Right atrium auricular region (tissue), 2 donors: ENCODE measurements around the gene PLSCR1. TPM values are rescaled to one million over a fixed set of nuclear protein-coding genes. Genes with fewer than 3 reads are reported as not detected.

Source experiments
- DNase-seq: peaks from one replicate; pipeline ENCODE4 v3.0.0-alpha.2; 2019; ENCODE audit warnings: low spot score
- H3K27ac ChIP-seq, 2 donors: fragments of 200-600 bp; sonication (generic); 1 replicate in 1 of 2; 2 replicates in 1 of 2; pipeline ENCODE4 v1.5.1; 2016 to 2019
- H3K27me3 ChIP-seq, 2 donors: fragments of 200-600 bp; sonication (generic); one replicate each; pipeline versions ENCODE4 v1.5.1 to v1.6.0; 2017 to 2019
- H3K36me3 ChIP-seq: fragments of 200-600 bp; sonication (generic); one replicate; pipeline ENCODE4 v1.5.1; 2016
- H3K4me1 ChIP-seq, 2 donors: fragments of 200-600 bp; sonication (generic); one replicate each; pipeline versions ENCODE4 v1.5.1 to v1.6.0; 2017 to 2019
- H3K4me3 ChIP-seq, 2 donors: fragments of 200-600 bp; sonication (generic); 1 replicate in 1 of 2; 2 replicates in 1 of 2; pipeline ENCODE4 v1.5.1; 2017 to 2019; ENCODE audit warnings: mild to moderate bottlenecking in 1 of 2, moderate library complexity in 1 of 2
- H3K9me3 ChIP-seq, 2 donors: fragments of 200-600 bp; sonication (generic); one replicate each; pipeline ENCODE4 v1.5.1; 2019
- total RNA-seq, 2 donors: library from RNA; depleted of rRNA; stranded (reverse); fragments of >200 nt; gene quantifications; one replicate each; pipeline ENCODE4 v1.1.0, GENCODE V29; 2016
- TF ChIP-seq, protein P1 (sequence below), 2 donors: fragments of 200-600 bp; sonication (generic); IDR thresholded peaks; one replicate each; pipeline ENCODE4 v1.5.1; 2019; ENCODE audit warnings: antibody characterized with exemption in 2 of 2

The PLSCR1 gene
- total RNA-seq, 2 donors from 2014 or later = 42.7 to 43.1 TPM

DNA sequence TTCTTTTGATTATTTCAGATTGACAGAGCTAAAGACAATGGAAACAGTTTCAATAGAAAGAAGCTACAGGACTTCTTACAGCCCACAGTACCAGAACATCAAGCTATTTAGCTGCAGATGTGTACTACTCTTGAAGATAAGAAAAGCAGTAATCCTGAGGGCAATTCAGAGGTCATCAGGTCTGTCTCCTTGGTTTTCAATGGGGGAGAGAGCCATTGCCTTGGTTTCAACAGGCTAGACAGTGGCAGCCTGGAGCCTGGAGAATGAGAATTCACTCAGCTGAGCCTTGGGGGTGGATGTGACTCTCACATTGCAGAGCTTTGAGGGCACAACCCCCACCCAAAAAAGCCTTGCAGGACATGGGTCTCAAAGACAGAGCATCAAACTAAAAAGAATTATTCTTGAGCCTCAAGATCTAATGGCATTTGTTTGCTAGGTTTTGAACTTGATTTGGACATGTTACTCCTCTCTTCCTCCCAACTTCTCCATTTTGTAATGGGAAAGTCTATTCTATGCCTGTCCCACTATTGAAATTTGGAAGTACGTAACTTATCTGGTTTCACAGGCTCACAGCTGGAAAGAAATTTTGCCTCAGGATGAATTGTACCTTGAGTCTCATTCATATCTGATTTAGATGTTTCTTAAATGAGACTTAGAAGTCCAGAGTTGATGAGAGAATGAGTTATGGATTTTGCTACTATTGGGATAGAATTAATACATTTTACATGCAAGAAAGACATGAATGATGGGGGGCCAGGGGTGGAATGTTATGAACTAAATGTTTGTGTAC lies 36.9 kb downstream of the PLSCR1 start:
- H3K27ac ChIP-seq = peak overlapping the region; percentile 29 to 59
- H3K9me3 ChIP-seq = no peaks in the 10 kb centered on the region
- no peaks in the 10 kb centered on the region for H3K27me3 ChIP-seq
- DNase-seq = no peak
- TF ChIP-seq, protein P1, sequence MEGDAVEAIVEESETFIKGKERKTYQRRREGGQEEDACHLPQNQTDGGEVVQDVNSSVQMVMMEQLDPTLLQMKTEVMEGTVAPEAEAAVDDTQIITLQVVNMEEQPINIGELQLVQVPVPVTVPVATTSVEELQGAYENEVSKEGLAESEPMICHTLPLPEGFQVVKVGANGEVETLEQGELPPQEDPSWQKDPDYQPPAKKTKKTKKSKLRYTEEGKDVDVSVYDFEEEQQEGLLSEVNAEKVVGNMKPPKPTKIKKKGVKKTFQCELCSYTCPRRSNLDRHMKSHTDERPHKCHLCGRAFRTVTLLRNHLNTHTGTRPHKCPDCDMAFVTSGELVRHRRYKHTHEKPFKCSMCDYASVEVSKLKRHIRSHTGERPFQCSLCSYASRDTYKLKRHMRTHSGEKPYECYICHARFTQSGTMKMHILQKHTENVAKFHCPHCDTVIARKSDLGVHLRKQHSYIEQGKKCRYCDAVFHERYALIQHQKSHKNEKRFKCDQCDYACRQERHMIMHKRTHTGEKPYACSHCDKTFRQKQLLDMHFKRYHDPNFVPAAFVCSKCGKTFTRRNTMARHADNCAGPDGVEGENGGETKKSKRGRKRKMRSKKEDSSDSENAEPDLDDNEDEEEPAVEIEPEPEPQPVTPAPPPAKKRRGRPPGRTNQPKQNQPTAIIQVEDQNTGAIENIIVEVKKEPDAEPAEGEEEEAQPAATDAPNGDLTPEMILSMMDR (IDR thresholded peaks at IDR 0.05) = no peak
- peaks cover 0 to 8% of the 10 kb centered on the region in 2 donors for H3K4me1 ChIP-seq
- no peaks in the 10 kb centered on the region for H3K36me3 ChIP-seq
- no peak overlapping the region for H3K4me3 ChIP-seq

DNA sequence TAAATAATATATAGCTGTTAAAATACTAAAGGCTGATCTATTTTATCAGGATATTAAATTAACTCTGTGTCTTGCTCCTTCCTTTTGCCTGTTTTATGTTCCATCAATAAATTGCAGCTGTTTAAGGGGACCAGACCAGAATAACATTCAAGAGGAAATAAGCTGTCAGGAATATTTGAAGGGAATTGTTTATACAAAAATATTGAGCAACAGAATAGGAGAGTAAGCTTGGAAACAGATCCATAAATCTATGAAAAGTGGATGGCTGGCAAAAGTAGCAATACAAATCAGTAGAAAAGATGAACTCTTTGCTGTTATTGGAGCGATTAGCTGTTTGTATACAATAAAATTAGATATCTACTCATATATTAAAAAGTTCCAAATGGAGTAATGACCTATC lies 38.9 kb downstream of the PLSCR1 start:
- no peaks in the 10 kb centered on the region for H3K36me3 ChIP-seq
- H3K4me1 ChIP-seq = peaks cover 0 to 8% of the 10 kb centered on the region in 2 donors
- H3K4me3 ChIP-seq = no peak overlapping the region
- TF ChIP-seq, protein P1 (IDR thresholded peaks at IDR 0.05) = no peak
- no peak overlapping the region for H3K27ac ChIP-seq
- H3K27me3 ChIP-seq = no peaks in the 10 kb centered on the region
- no peak for DNase-seq
- H3K9me3 ChIP-seq = no peaks in the 10 kb centered on the region

DNA sequence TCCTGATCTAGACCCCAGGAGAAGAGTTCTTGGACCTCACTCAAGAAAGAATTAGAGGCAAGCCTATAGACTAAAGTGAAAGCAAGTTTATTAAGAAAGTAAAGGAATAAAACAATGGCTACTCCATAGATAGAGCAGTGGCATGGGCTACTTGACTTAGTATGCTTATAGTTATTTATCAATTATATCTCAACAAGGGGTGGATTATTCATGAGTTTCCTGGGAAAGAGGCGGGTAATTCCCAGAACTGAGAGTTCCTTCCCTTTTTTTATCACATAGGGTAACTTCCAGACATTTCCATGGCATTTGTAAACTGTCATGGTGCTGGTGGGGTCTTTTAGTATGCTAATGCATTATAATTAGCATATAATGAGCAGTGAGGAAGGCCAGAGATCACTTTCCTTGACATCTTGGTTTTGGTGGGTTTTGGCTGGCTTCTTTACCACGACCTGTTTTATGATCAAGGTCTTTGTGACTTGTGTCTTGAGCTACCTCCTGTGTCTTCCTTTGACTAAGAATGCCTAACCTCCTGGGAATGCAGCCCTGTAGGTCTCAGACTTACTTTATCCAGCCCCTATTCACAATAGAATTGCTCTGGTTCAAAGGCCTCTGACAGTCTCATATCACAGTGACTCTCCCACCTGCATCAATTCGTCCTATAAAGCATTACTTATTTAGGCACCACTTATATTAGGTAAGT lies 39.8 kb downstream of the PLSCR1 start:
- Histone ChIP-seq H3K27ac (no peak overlapping the region), H3K4me1 (peaks cover 0 to 8% of the 10 kb centered on the region in 2 donors), H3K36me3 (no peaks in the 10 kb centered on the region), H3K4me3 (no peak overlapping the region), H3K27me3 (no peaks in the 10 kb centered on the region), H3K9me3 (no peaks in the 10 kb centered on the region)
- TF ChIP-seq, protein P1 (IDR thresholded peaks at IDR 0.05) = no peak
- no peak for DNase-seq

- TF ChIP-seq, protein P1 (IDR thresholded peaks at IDR 0.05) = no peak
- Histone ChIP-seq H3K4me3 (no peak overlapping the region), H3K9me3 (no peaks in the 10 kb centered on the region), H3K27me3 (no peaks in the 10 kb centered on the region), H3K36me3 (no peaks in the 10 kb centered on the region), H3K27ac (no peak overlapping the region), H3K4me1 (peaks cover 0 to 8% of the 10 kb centered on the region in 2 donors)
- DNase-seq = no peak
These were observed 40.8 kb downstream of the PLSCR1 start for GRCh38 chr3:146503461-146504202.

DNA sequence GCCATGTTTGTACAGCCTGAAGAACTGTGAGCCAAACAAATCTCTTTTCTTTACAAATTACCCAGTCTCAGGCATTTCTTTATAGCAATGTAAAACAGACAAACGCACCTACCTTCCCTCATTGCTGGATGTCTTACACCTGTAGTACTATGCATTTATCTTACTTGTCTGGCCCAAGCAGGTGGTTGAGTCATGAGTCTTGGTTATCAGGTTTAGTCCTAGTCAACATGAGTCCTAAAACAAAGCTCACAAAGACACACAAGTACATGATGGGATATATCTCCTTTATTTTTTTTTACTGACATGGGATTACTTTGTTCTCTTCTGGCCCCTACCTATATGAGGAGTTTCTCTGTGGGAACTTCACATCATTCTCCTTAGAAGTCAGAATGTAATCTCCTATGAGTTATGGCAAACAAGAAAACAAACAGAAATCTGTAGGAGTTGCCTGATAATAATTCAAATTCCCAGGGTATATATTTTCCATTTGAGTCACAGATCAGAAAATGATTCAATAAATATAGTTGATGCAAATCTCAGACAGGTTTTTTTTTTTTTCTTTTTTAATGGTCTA lies 41.4 kb downstream of the PLSCR1 start:
- Histone ChIP-seq H3K4me1 (peaks cover 0 to 8% of the 10 kb centered on the region in 2 donors), H3K4me3 (no peak overlapping the region), H3K27ac (no peak overlapping the region)

More for the DNA sequence above, 41.4 kb downstream of the PLSCR1 start:
- no peak for DNase-seq
- H3K9me3 ChIP-seq = no peaks in the 10 kb centered on the region
- no peaks in the 10 kb centered on the region for H3K36me3 ChIP-seq
- H3K27me3 ChIP-seq = no peaks in the 10 kb centered on the region
- TF ChIP-seq, protein P1 (IDR thresholded peaks at IDR 0.05) = no peak
